ENCODE data around the gene ASXL2.

ASXL2 gene

GRCh38 chr2:25797620-25798488 is 80.4 kb downstream of the ASXL2 start:
- no peak for DNase-seq

DNA sequence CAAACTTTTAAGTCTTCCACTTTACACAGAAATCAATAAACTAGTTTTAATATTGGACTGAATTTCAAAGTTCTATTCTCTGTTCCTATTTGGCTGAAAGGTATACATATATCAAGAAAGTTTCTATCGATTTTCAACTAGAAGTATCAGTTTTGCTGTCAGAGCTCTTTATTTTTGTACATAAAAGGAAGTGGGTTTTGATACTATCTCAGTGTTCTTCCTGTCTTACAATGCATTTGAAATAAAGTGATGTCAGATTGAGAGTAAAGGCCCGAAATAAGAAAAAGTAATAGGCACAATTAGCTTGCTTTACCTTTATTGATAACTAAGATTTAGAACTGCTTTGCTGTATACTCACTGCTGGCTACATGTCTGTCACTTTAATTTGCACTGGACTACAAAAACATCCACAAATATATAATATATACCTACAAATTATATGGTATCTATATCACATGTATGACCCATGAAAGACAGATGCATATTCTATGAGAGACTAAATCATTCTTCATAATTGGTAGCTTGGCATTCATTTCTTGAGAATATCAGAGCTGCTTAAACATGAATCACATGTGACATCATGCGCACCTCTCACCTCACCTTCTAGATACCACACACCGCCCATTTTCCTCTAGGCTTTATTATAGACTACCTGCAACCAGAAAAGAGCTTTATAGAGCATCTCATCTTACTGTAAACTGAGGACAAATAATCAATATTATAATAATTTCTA is 83.6 kb downstream of the ASXL2 start:
- DNase-seq = no peak

- DNase-seq = no peak
These were observed 88.1 kb downstream of the ASXL2 start for GRCh38 chr2:25790074-25790790.

DNA sequence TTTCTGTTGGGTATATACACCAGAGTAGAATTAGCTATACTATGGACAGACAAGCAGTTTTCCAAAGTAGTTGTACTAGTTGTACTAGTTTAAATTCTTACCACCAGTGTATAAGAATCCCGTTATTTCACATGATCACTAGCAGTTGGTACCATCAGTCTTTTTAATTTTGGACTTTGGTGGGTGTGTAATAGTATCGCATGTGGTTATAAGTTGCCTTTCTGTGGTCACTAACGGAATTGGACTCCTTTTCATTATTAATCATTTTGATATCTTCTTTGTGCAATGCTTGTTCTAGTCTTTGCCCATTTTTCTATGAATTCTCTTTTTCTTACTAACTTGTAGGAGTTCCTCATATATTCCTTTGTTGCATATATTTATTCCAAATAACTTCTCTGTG is 89.8 kb downstream of the ASXL2 start:
- DNase-seq = no peak

- DNase-seq = no peak
These were observed 91.3 kb downstream of the ASXL2 start for GRCh38 chr2:25787020-25787419.

DNA sequence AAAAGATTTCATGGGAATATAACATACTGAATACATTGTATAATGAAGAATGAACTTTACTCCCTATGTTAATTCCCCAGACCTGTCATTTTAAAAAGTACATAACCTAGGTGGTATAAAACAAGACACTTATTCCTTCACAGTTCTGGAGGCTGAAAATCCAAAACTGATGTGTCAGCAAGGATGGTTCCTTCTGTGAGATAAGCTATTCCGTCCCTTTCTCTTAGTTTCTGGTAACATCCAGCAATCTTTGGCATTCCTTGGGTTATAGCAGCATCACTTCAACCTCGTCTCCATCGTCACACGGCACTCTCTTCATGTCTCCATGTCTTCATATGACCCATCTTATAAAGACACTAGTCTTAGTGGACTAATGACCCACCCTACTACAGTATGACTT is 93.9 kb downstream of the ASXL2 start:
- DNase-seq = no peak

- no peak for DNase-seq
These were observed 101.2 kb downstream of the ASXL2 start for GRCh38 chr2:25777077-25777476.

DNA sequence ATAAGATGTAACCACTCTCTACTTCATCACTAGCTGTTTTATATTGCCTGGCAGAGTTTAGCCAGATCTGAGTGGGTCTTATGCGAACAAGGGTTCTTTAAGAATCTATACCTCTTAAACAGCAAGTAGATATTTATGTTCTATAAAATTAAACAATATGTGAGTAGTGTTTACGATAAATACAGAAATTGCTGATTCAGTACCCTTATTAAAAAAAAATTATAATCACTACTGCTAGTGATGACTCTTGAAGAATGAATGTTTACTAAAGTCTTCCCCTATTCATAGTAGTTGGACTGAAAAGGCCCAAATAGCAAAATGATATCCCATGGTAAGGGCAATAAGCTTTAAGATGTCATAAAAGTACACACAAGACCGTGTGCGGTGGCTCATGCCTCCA is 106.2 kb downstream of the ASXL2 start:
- DNase-seq = no peak

GRCh38 chr2:25763575-25763974 is 114.7 kb downstream of the ASXL2 start:
- DNase-seq = no peak

GRCh38 chr2:25760297-25760696 is 118.0 kb downstream of the ASXL2 start:
- no peak for DNase-seq

- DNase-seq = no peak
These were observed 119.9 kb downstream of the ASXL2 start for GRCh38 chr2:25758348-25758747.

DNA sequence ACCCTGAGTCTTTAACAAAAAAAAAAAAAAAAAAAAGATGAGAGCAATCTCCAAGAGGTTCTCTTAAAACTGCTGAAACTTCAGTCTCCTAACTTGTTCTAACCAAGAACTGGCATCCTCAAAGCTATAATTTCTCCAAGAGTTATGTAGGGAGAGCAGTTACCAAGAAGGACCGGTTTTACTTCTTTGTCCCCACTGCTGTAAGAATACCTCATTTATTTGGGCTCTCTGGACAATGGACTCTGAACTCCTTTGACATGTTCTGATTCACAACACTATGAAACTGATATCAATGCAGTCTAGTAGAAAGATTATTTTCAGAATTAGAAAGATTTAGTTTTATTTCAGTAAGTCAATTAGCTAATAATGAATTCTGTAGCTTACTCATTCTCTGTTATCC is 120.4 kb downstream of the ASXL2 start:
- no peak for DNase-seq

DNA sequence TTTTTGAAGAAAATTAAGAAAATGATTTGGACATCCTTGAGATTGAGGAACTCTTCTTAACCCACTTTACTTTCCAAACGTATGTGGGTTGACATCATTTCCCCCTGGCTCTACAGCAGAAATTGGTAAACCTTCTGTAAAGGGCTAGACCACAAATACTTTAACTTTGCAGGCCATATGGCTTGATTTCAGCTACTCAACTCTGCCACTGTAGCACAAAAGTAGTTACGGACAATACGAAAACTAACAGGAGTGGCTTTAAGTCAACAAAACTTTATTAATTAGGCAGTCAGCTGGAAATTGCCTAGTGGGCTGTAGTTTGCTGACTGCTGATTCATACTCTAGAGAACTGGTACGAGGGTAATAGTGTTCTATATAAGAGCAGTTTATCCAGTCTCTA is 121.8 kb downstream of the ASXL2 start:
- no peak for DNase-seq

DNA sequence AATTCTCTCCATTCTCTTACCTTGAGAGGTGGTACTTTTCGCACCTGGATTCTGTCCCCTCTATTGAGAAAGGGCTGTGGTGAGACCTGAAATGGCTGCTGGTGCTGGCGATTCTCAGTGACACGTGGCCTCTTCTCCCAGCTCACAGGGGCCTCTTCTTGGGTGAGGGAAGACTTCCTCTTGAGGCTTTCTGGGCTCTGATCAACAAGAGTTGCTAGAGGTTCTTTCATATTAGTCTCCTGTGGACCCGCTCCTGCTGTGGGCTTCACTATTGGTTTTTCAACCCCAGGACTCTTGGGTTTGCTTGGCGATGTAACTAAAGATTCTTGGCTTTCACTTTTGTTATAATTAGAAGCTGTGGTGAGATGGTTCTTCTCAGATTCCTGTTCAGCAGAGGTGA is 128.6 kb downstream of the ASXL2 start:
- no peak for DNase-seq

GRCh38 chr2:25744055-25744454 is 134.2 kb downstream of the ASXL2 start:
- DNase-seq = no peak

GRCh38 chr2:25743132-25743830 is 135.0 kb downstream of the ASXL2 start:
- no peak for DNase-seq

- DNase-seq = no peak
These were observed 135.8 kb downstream of the ASXL2 start for GRCh38 chr2:25742501-25742900.

DNA sequence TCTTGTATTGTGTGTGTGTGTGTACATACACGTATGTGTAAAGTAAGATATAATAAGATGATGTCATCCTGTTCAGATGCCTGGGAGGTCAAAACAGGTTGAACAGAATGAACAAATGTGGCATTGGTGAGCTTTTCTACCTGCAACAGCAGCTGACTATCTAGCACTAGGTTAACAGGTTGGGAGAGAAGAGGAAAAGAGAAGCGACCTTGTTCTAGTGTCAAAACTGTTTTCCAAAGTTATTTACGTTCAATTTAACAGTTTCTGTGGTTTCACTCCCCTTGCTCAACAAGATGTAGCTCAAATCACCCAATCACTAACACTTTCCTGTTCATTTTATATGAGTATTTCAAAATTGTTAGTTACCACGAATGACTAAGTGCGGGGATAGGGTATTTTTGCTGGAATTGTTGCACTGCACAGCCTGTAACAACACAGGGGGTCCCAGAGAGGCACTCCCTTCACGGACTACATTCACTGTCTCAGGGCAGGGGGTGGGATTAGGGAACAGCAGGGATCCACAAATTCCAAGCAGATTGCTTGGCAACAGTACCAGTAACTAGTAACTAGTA is 137.4 kb downstream of the ASXL2 start:
- DNase-seq = no peak

DNA sequence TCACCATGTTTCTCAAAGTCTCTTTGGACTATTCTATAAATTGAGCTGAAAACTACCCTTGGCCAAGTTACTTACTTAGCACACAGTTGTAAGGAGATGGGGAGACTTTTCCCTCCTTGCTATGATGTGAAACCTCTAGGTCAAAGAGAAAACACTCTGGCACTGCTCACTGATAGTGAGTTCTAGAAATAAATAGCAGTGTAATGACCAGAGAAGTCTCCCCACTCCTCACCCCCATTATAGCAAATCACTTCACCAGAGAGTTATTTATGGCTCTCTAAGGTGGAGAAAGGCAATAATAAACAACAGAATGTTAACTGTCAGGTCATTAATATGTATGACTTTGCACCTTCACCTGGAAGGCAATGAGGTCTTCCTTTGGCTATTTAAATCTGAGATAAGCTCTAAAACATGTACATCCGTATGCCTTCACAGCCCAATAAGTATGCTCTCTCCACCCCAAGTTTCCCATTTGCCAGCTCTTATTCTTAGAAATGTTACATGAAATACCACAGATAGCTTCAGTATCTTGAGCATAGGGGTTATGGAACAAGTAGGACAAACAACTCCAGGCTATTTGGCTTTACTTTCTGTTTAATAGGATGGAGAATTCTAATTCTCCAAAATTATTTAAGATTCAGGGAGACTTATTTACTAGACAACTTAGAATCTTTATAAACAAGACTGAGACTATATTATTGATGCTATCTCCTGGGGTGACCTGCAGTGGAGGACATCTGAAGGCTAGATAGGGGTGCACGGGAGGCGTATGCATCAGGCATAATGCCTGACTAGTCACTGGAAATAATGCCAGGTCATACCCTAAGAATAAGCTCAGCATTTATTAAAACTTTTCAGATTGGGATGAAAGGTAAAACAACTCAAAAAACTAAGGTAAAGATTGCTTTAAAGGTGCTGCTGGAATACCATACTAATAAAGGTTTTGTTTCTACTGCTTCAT is 139.6 kb downstream of the ASXL2 start:
- DNase-seq = no peak

DNA sequence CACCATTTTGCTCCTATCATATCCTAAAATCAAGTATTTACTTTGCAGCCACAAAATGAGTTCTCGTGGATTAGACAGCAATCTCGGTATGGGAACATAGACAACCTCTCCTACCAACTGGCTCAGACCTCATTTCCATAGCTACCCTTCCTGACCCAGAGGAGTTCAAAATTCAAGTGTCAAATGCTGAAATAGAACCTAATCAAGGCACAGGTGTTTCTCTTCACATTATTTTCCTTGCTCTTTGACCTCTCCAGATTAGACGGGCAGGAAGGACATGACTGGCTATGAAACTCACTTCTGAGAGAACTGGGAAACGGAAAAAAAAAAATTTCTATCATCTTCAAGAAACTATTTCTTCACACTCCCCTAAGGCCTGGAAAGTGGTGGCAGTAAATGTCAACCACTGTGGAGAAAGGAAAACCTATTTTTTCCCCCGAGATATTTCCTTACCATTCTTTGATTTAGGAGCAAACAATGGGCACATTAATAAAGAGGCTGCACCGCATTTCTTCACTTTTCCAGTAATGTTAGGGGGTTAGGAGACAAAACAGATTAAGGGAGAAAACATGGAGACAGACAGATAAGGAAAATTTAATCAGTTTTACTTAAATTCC is 141.3 kb downstream of the ASXL2 start:
- DNase-seq = no peak

DNA sequence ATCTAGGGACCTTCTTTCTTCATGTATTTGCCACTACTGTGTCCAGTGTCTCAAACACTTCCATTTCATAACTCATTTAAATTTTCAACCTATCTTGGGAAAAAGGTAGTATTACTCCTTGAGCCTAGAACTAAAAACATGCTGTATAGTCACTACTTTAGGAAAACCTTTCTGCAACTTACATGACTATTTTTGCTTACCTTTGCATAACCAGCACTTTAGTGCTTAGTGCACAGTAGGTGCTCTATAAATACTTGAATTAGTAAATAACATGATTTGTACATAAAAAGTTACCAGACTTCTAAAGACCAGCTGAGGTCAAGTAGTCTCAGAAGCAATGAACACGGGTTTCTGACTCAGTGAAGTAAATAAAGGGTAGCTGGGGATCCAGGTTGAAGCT is 142.5 kb downstream of the ASXL2 start:
- no peak for DNase-seq
